ENCODE results near the gene DRD4. TPM values are rescaled to one million over a fixed set of nuclear protein-coding genes. Genes with fewer than 3 reads are reported as not detected.

Gene DRD4
- total RNA-seq, 4 donors from 2014 or later = 0.88 to 0.89 TPM; not detected in 2

GRCh38 chr11:597166-597725 is 39.8 kb upstream of the DRD4 start:
- Histone ChIP-seq H3K4me1 (no peaks in the 10 kb centered on the region), H3K27ac (no peak overlapping the region), H3K27me3 (no peaks in the 10 kb centered on the region), H3K9me3 (no peaks in the 10 kb centered on the region), H3K36me3 (peaks cover 70 to 83% of the 10 kb centered on the region in 2 donors), H3K4me3 (replicated peaks in 1 of 3) (no peak overlapping the region)
- intact Hi-C loops (cut with DNase I) = no loop called here
- 85 to 87% methylated on average over 4 to 10 of the region's 29 CpGs for WGBS, 2 donors
- DNase-seq = no peak
- TF ChIP-seq POLR2A (IDR thresholded peaks at IDR 0.05) (no peak), CTCF (IDR thresholded peaks at IDR 0.05) (no peak)

- WGBS, 2 donors = 96 to 99% methylated on average over 19 to 29 of the region's 30 CpGs
- intact Hi-C loops (cut with DNase I) = no loop called here
Observed at GRCh38 chr11:598005-598680, 38.9 kb upstream of the DRD4 start.

GRCh38 chr11:601573-602245 is 35.4 kb upstream of the DRD4 start:
- Histone ChIP-seq H3K9me3 (no peaks in the 10 kb centered on the region), H3K4me3 (replicated peaks in 1 of 3) (no peak overlapping the region), H3K27me3 (no peaks in the 10 kb centered on the region), H3K4me1 (no peaks in the 10 kb centered on the region), H3K36me3 (peaks cover 66 to 86% of the 10 kb centered on the region in 2 donors), H3K27ac (no peak overlapping the region)
- DNase-seq = no peak
- WGBS, 2 donors = 94 to 96% methylated on average over 23 of the region's 23 CpGs
- TF ChIP-seq CTCF (IDR thresholded peaks at IDR 0.05) (no peak), POLR2A (IDR thresholded peaks at IDR 0.05) (no peak)
- intact Hi-C loops (cut with DNase I) = no loop called here

More at GRCh38 chr11:598005-598680, 38.9 kb upstream of the DRD4 start:
- Histone ChIP-seq H3K27me3 (no peaks in the 10 kb centered on the region), H3K36me3 (peaks cover 63 to 80% of the 10 kb centered on the region in 2 donors), H3K4me3 (replicated peaks in 1 of 3) (no peak overlapping the region), H3K9me3 (no peaks in the 10 kb centered on the region), H3K4me1 (no peaks in the 10 kb centered on the region), H3K27ac (no peak overlapping the region)
- DNase-seq = no peak
- TF ChIP-seq POLR2A (IDR thresholded peaks at IDR 0.05) (no peak), CTCF (IDR thresholded peaks at IDR 0.05) (no peak)

GRCh38 chr11:603154-603553 is 33.9 kb upstream of the DRD4 start:
- H3K27me3 ChIP-seq = no peaks in the 10 kb centered on the region
- no peak overlapping the region for H3K27ac ChIP-seq
- WGBS, 2 donors = 88 to 90% methylated on average over 12 to 13 of the region's 13 CpGs
- TF ChIP-seq CTCF (IDR thresholded peaks at IDR 0.05) = no peak
- no peak for TF ChIP-seq POLR2A (IDR thresholded peaks at IDR 0.05)
- H3K9me3 ChIP-seq = no peaks in the 10 kb centered on the region
- intact Hi-C loops (cut with DNase I) = no loop called here
- no peaks in the 10 kb centered on the region for H3K4me1 ChIP-seq
- H3K36me3 ChIP-seq = peaks cover 68 to 87% of the 10 kb centered on the region in 2 donors
- no peak overlapping the region for H3K4me3 ChIP-seq (replicated peaks in 1 of 3)
- no peak for DNase-seq

All from thyroid gland (tissue), 4 donors.